Uterus (tissue), 4 donors: ENCODE measurements around the gene PDK2. TPM values are rescaled to one million over a fixed set of nuclear protein-coding genes. Genes with fewer than 3 reads are reported as not detected.

ENCODE experiments used
- DNase-seq, 2 donors: peaks; one replicate each; pipeline ENCODE4 v3.0.0-alpha.2; 2019 to 2020
- H3K27ac ChIP-seq, 2 donors: fragments of 200-600 bp; sonication (generic); 1 replicate in 1 of 2; 2 replicates in 1 of 2; pipeline ENCODE4 v1.5.1; 2016 to 2018
- H3K27me3 ChIP-seq, 2 donors: fragments of 200-600 bp; sonication (generic); one replicate each; pipeline ENCODE4 v1.5.1; 2018 to 2019; ENCODE audit warnings: control low read depth in 1 of 2
- H3K36me3 ChIP-seq, 2 donors: fragments of 200-600 bp; sonication (generic); one replicate each; pipeline ENCODE4 v1.5.1; 2019; ENCODE audit warnings: control low read depth in 1 of 2
- H3K4me1 ChIP-seq, 2 donors: fragments of 200-600 bp; sonication (generic); one replicate each; pipeline ENCODE4 v1.5.1; 2018 to 2019; ENCODE audit warnings: control low read depth in 1 of 2
- H3K4me3 ChIP-seq, 2 donors: fragments of 200-600 bp; sonication (generic); 1 replicate in 1 of 2; 2 replicates in 1 of 2; pipeline ENCODE4 v1.5.1; 2018 to 2019; ENCODE audit warnings: mild to moderate bottlenecking in 1 of 2
- H3K9me3 ChIP-seq, 2 donors: fragments of 200-600 bp; sonication (generic); one replicate each; pipeline ENCODE4 v1.5.1; 2019; ENCODE audit warnings: control low read depth in 1 of 2
- CTCF ChIP-seq, 4 experiments: fragments of 200-600 bp in 2 of 4; fragments of 450-650 bp in 2 of 4; sonication (generic) in 2 of 4; IDR thresholded peaks; one replicate each; pipeline ENCODE4 v1.5.1; 2016 to 2019; ENCODE audit warnings: antibody characterized with exemption in 4 of 4, mild to moderate bottlenecking in 2 of 4, moderate library complexity in 1 of 4
- POLR2A ChIP-seq, 2 donors: fragments of 450-650 bp; IDR thresholded peaks; one replicate each; pipeline ENCODE4 v1.6.1; 2016; ENCODE audit warnings: antibody characterized with exemption in 2 of 2, mild to moderate bottlenecking in 1 of 2, moderate library complexity in 1 of 2
- intact Hi-C: fragments of 100-400 bp; cut with DNase I; formaldehyde crosslinking; loops from one replicate; pipeline ENCODE4 v1.15.1; 2023; ENCODE audit warnings: low total_unique reads
- total RNA-seq, 4 donors: library from RNA; depleted of rRNA in 3 of 4; stranded (reverse); fragments of >200 nt in 3 of 4; gene quantifications; one replicate each; pipeline versions ENCODE4 v1.1.0 to v1.2.4, GENCODE V29; 2014 to 2023
- donor health status: DM: yes; HTN: yes; CAD: no.

Gene PDK2
- total RNA-seq, 4 donors from 2014 or later = 12.9 to 62.6 (median 32.4) TPM

GRCh38 chr17:50078430-50078829 is 16.7 kb upstream of the PDK2 start:
- DNase-seq = no peak
- Histone ChIP-seq H3K4me1 (no peaks in the 10 kb centered on the region), H3K27ac (no peak overlapping the region), H3K36me3 (no peaks in the 10 kb centered on the region), H3K4me3 (no peak overlapping the region), H3K27me3 (no peaks in the 10 kb centered on the region), H3K9me3 (no peaks in the 10 kb centered on the region)
- intact Hi-C loops = no loop called here
- TF ChIP-seq POLR2A (IDR thresholded peaks at IDR 0.05) = no peak
- no peak for TF ChIP-seq CTCF (IDR thresholded peaks at IDR 0.05)

GRCh38 chr17:50079334-50080095 is 15.6 kb upstream of the PDK2 start:
- H3K36me3 ChIP-seq = no peaks in the 10 kb centered on the region
- no peaks in the 10 kb centered on the region for H3K27me3 ChIP-seq
- no peaks in the 10 kb centered on the region for H3K4me1 ChIP-seq
- no peak overlapping the region for H3K27ac ChIP-seq
- TF ChIP-seq CTCF (IDR thresholded peaks at IDR 0.05) (no peak), POLR2A (IDR thresholded peaks at IDR 0.05) (no peak)
- intact Hi-C loops = no loop called here
- no peak for DNase-seq
- no peaks in the 10 kb centered on the region for H3K9me3 ChIP-seq
- no peak overlapping the region for H3K4me3 ChIP-seq

GRCh38 chr17:50080096-50080480 is 15.1 kb upstream of the PDK2 start:
- no peaks in the 10 kb centered on the region for H3K4me1 ChIP-seq
- no peak for TF ChIP-seq POLR2A (IDR thresholded peaks at IDR 0.05)
- H3K36me3 ChIP-seq = no peaks in the 10 kb centered on the region
- no peaks in the 10 kb centered on the region for H3K27me3 ChIP-seq
- DNase-seq = no peak
- H3K4me3 ChIP-seq = no peak overlapping the region
- no peaks in the 10 kb centered on the region for H3K9me3 ChIP-seq
- H3K27ac ChIP-seq = no peak overlapping the region
- intact Hi-C loops = no loop called here

GRCh38 chr17:50080827-50081226 is 14.3 kb upstream of the PDK2 start:
- Histone ChIP-seq H3K9me3 (no peaks in the 10 kb centered on the region), H3K36me3 (no peaks in the 10 kb centered on the region), H3K4me1 (no peaks in the 10 kb centered on the region), H3K27me3 (no peaks in the 10 kb centered on the region), H3K4me3 (no peak overlapping the region), H3K27ac (no peak overlapping the region)
- no peak for DNase-seq
- intact Hi-C loops = no loop called here
- TF ChIP-seq POLR2A (IDR thresholded peaks at IDR 0.05) (no peak), CTCF (IDR thresholded peaks at IDR 0.05) (no peak)

- H3K4me1 ChIP-seq = no peaks in the 10 kb centered on the region
- TF ChIP-seq CTCF (IDR thresholded peaks at IDR 0.05) (no peak), POLR2A (IDR thresholded peaks at IDR 0.05) (no peak)
- no peaks in the 10 kb centered on the region for H3K9me3 ChIP-seq
- no peak overlapping the region for H3K4me3 ChIP-seq
- intact Hi-C loops = no loop called here
- no peaks in the 10 kb centered on the region for H3K27me3 ChIP-seq
- H3K27ac ChIP-seq = no peak overlapping the region
- no peak for DNase-seq
- H3K36me3 ChIP-seq = no peaks in the 10 kb centered on the region
These were observed 13.4 kb upstream of the PDK2 start for GRCh38 chr17:50081757-50082156.
